Kidney (tissue), 14 donors: Measurements from ENCODE around the gene ANKRD44. TPM values are rescaled to one million over a fixed set of nuclear protein-coding genes. Genes with fewer than 3 reads are reported as not detected.

Experiments used
- DNase-seq, 5 donors: peaks; one replicate each; pipeline ENCODE4 v3.0.0-alpha.2; 2013 to 2020
- FAIRE-seq: peaks from 2 replicates; lab custom pipeline; 2012; peaks lifted over from hg19 to GRCh38; lab: Jason Lieb, UNC
- H3K27ac ChIP-seq, 2 donors: one replicate each; pipeline ENCODE4 v1.7.0; 2013; ENCODE audit warnings: low read depth in 2 of 2, low read length in 2 of 2, inconsistent platforms in 1 of 2
- H3K27me3 ChIP-seq: one replicate; pipeline ENCODE4 v1.7.1; 2013; ENCODE audit warnings: low read length, inconsistent platforms; ENCODE audit not compliant: control insufficient read depth, insufficient read depth
- H3K36me3 ChIP-seq, 3 donors: one replicate each; pipeline versions ENCODE4 v1.7.0 to v1.7.1; 2013; ENCODE audit warnings: low read length in 3 of 3, control low read depth in 1 of 3, inconsistent platforms in 1 of 3; ENCODE audit not compliant: insufficient read depth in 3 of 3, control insufficient read depth in 2 of 3
- H3K4me1 ChIP-seq, 3 donors: one replicate each; pipeline versions ENCODE4 v1.7.0 to v1.7.1; 2013; ENCODE audit warnings: low read length in 3 of 3, inconsistent platforms in 1 of 3, low read depth in 1 of 3; ENCODE audit not compliant: control insufficient read depth in 2 of 3, insufficient read depth in 2 of 3
- H3K4me3 ChIP-seq, 3 donors: one replicate each; pipeline versions ENCODE4 v1.7.0 to v1.8.1; 2013; ENCODE audit warnings: low read length in 3 of 3, control low read depth in 1 of 3, inconsistent platforms in 1 of 3
- H3K9ac ChIP-seq, 3 donors: one replicate each; pipeline versions ENCODE4 v1.7.0 to v1.7.1; 2013; ENCODE audit warnings: low read length in 3 of 3, control low read depth in 1 of 3, inconsistent platforms in 1 of 3
- H3K9me3 ChIP-seq, 3 donors: one replicate each; pipeline versions ENCODE4 v1.7.0 to v1.7.1; 2013; ENCODE audit warnings: low read length in 3 of 3, control low read depth in 1 of 3, inconsistent platforms in 1 of 3; ENCODE audit not compliant: control insufficient read depth in 2 of 3, insufficient read depth in 1 of 3
- intact Hi-C: fragments of 100-400 bp; cut with DNase I; formaldehyde crosslinking; loops from one replicate; pipeline ENCODE4 v1.11.1; 2022
- polyA plus RNA-seq: library from polyadenylated mRNA; stranded (reverse); fragments of 350-450 nt; fragmentation: Illumina TruSeq; extraction: RNeasy Lipid Tissue Mini Kit (QIAGEN cat#74804); gene quantifications from one replicate; pipeline ENCODE4 v1.2.3, GENCODE V29; 2014; ENCODE audit warnings: low read depth, low replicate concordance; ENCODE audit not compliant: insufficient read depth
- total RNA-seq: library from RNA; stranded (reverse); fragmentation: NEBNext Ultra II Directional; extraction: Animal tissue kit (Norgen Biotek cat#: 25700); gene quantifications from one replicate; pipeline ENCODE4 v1.2.1, GENCODE V29; 2021
- TF ChIP-seq, protein P1 (sequence below): IDR thresholded peaks from 3 replicates; pipeline ENCODE4 v1.5.1; 2012; ENCODE audit warnings: mild to moderate bottlenecking, moderate library complexity, borderline replicate concordance; ENCODE audit not compliant: insufficient read depth; ENCODE audit errors: extremely low read depth
- donor health status: control.
- donor health status: control.
- donor health status: control.
- donor health status: control.
- donor health status: control.
- donor health status: DM: yes; HTN: yes; CAD: no.
- donor health status: Normal renal cell carcinoma (clear cell type).

ANKRD44 gene
- total and polyA plus RNA-seq, 2 donors from 2014 or later, result 2.2 to 39.2 TPM

DNA sequence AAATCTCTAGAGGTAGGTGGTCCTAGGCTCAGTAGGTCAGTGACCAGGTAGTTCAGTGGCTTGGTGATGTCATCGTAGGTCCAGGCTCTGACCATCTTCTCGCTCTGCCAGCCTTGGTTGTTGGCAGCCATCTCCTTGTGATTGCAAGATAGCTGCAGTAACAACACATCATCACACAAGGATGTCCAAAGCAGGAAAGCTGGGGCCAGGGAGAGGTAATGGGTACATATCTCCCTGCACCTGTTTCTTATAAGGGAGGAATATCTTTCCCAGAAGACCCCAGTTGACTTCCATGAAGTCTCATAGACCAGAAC lies 60.5 kb downstream of the ANKRD44 start:
- Histone ChIP-seq H3K4me3 (no peak overlapping the region), H3K27ac (no peak overlapping the region), H3K36me3 (no peaks in the 10 kb centered on the region), H3K4me1 (peaks cover 0 to 3% (median 1%) of the 10 kb centered on the region in 3 donors), H3K9me3 (no peaks in the 10 kb centered on the region), H3K9ac (no peak overlapping the region), H3K27me3 (no peaks in the 10 kb centered on the region)
- DNase-seq (no peak), FAIRE-seq (no peak)
- TF ChIP-seq, protein P1, sequence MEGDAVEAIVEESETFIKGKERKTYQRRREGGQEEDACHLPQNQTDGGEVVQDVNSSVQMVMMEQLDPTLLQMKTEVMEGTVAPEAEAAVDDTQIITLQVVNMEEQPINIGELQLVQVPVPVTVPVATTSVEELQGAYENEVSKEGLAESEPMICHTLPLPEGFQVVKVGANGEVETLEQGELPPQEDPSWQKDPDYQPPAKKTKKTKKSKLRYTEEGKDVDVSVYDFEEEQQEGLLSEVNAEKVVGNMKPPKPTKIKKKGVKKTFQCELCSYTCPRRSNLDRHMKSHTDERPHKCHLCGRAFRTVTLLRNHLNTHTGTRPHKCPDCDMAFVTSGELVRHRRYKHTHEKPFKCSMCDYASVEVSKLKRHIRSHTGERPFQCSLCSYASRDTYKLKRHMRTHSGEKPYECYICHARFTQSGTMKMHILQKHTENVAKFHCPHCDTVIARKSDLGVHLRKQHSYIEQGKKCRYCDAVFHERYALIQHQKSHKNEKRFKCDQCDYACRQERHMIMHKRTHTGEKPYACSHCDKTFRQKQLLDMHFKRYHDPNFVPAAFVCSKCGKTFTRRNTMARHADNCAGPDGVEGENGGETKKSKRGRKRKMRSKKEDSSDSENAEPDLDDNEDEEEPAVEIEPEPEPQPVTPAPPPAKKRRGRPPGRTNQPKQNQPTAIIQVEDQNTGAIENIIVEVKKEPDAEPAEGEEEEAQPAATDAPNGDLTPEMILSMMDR, result no peak
- intact Hi-C loops, result no loop called here

DNA sequence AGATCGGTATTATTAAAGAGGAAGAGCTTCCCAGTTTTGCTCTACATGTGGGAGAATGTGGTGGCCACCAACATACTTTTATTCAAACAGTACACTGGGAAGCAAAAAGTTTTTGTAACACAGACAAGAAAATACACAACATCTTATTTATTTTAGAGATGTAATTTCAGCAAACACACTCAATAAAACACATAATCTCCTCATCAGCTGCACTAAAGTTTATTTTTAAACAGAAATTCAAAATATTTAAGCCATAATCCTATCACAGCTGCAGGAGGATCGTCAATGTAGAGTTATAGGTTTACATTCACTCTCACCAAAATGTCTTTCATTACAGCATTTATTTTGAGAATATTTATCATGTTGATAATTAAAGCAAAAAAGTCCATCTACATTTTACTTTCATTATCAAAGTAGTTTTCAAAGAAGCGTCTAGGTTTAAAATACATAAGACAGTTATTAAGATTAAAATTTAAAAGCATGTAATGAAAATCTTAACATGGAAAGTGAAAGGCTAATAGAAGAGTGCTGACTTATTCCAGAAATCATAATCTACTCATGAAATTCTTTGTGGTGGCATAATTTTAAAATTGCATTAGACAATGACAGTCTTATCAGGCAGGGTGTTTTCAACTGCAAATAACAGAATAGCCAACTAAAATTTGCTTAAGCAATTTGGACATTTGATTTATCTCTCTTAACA lies 61.0 kb downstream of the ANKRD44 start:
- Histone ChIP-seq H3K9ac (no peak overlapping the region), H3K27me3 (no peaks in the 10 kb centered on the region), H3K4me1 (peaks cover 0 to under 1% (median 0%) of the 10 kb centered on the region in 3 donors), H3K27ac (no peak overlapping the region), H3K4me3 (no peak overlapping the region), H3K9me3 (no peaks in the 10 kb centered on the region), H3K36me3 (no peaks in the 10 kb centered on the region)
- TF ChIP-seq, protein P1, result no peak
- DNase-seq (no peak), FAIRE-seq (no peak)
- intact Hi-C loops, result no loop called here

DNA sequence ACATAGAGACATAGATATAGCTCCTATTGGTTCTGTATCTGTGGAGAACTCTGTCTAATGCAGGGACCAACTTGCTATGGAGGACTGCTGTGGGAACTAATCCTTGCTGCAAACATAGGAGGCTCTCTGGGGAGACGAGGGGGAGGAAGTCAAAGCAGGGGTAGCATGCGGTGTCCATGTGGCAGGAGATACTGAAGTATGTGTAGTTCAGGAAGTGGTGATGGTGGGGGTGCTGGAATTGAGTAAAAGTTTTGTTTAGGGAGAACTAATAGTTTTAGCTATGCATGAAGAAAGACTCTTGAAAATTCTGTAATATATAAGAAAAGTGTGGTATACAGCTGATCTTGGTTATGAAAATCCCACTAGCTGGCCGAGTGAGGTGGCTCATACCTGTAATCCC lies 62.0 kb downstream of the ANKRD44 start:
- no peak for DNase-seq
- H3K27ac ChIP-seq, result no peak overlapping the region
- no peak overlapping the region for H3K9ac ChIP-seq
- no peaks in the 10 kb centered on the region for H3K9me3 ChIP-seq
- no peaks in the 10 kb centered on the region for H3K27me3 ChIP-seq
- TF ChIP-seq, protein P1, result no peak
- no peaks in the 10 kb centered on the region for H3K4me1 ChIP-seq
- intact Hi-C loops, result no loop called here
- FAIRE-seq, result no peak
- H3K4me3 ChIP-seq, result no peak overlapping the region
- H3K36me3 ChIP-seq, result no peaks in the 10 kb centered on the region

DNA sequence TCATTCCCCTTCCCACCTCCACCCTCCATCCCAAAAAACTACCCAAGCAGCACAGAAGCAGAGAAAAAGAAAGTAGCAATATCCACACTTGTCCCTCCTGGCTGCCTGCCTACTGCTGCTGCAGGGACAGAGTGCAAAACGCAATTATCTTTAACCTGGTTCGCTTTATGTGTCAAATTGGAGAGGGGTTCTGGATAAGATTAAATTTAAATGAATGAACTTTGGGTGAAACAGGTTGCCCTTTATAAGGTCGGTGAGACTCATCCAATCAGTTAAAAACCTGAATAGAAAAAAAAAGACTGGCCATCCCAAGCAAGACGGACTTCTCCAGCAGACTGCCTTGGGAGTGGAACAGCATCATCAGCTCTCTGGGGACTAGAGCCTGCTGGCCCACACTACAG lies 62.6 kb downstream of the ANKRD44 start:
- no peak for DNase-seq
- Histone ChIP-seq H3K36me3 (no peaks in the 10 kb centered on the region), H3K4me3 (no peak overlapping the region), H3K27me3 (no peaks in the 10 kb centered on the region), H3K9me3 (no peaks in the 10 kb centered on the region), H3K27ac (no peak overlapping the region), H3K9ac (no peak overlapping the region), H3K4me1 (no peaks in the 10 kb centered on the region)
- no peak for FAIRE-seq
- intact Hi-C loops, result no loop called here
- TF ChIP-seq, protein P1, result no peak
